ENCODE data around the gene GZMM.
A peak's percentile ranks its signal among the peaks of the same experiment; 100 is the strongest.

Gene GZMM

DNA sequence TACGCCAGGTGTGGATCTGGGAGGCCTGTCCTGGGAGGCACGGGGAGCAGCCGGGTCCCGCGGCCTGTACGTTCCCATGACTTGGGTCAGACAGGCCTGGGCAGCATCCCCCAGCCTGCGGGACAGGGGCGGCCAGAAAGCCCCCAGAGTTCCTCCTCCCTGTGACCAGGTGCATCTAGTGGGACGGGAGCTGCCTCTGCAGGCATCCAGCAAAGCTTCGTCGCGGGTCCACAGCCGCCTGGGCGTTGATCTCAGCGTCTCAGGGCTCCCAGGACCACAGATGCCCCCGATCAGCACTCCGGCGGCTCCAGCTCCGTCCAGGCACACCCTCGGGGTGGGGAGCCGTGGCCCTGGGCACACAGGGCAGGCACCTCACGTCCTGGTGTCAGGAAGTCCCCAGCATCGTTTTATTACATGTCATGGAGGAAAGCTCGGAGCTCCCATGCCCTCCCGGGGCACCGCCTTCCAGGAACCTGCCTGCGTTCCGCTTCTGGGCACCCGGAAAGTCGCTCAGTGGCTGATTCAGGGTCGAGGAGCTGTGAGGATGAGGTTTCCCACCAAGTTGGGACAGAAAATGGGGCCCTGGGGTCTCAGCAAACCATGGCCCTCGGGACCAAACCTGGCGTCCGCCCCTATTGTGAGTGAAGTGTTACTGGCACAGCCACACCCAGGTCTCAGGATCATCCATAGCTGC lies 1.5 kb upstream of the GZMM start:
- Histone ChIP-seq H2BK120ac (ENCODE audit: low read depth, low read length) (no peak overlapping the region), H2BK12ac (ENCODE audit: low read length in 2 of 2) (no peak overlapping the region), H4K8ac (ENCODE audit: low read length) (no peak overlapping the region), H3K4me1 (ENCODE audit: control insufficient read depth, insufficient read depth, low read depth, low read length) (peaks cover 5% of the 10 kb centered on the region), H2AK5ac (ENCODE audit: low read length, severe bottlenecking) (no peak overlapping the region), H3K9me3 (ENCODE audit: control insufficient read depth, low read length) (no peaks in the 10 kb centered on the region), H3K36me3 (ENCODE audit: control insufficient read depth in 1 of 2, insufficient read depth in 2 of 2, low read depth in 1 of 2, low read length in 2 of 2) (peaks cover 32 to 56% of the 10 kb centered on the region in 2 experiments), H4K91ac (ENCODE audit: low read length) (no peak overlapping the region), H3K4me3 (ENCODE audit: insufficient read depth in 1 of 2, low read depth in 1 of 2, low read length in 2 of 2) (no peak overlapping the region), H3K9ac (ENCODE audit: low read length) (no peak overlapping the region), H3K23ac (ENCODE audit: low read length in 2 of 2) (no peak overlapping the region), H3K4me2 (ENCODE audit: low read length, poor library complexity, severe bottlenecking) (no peak overlapping the region), H3K14ac (ENCODE audit: low read length in 2 of 2) (no peak overlapping the region), H3K79me1 (replicated peaks; ENCODE audit: low read length, poor library complexity, severe bottlenecking) (peaks cover 23% of the 10 kb centered on the region), H2AFZ (ENCODE audit: low read depth, low read length) (no peak overlapping the region), H3K27me3 (ENCODE audit: control insufficient read depth in 1 of 2, insufficient read depth in 1 of 2, low read length in 2 of 2) (peaks cover 0 to 4% of the 10 kb centered on the region in 2 experiments), H3K27ac (ENCODE audit: low read length, poor library complexity, severe bottlenecking) (no peak overlapping the region), H3K18ac (ENCODE audit: low read depth in 1 of 2, low read length in 2 of 2) (no peak overlapping the region), H2BK15ac (ENCODE audit: low read depth, poor library complexity, severe bottlenecking) (no peak overlapping the region), H2BK5ac (ENCODE audit: low read depth, low read length, poor library complexity, severe bottlenecking) (no peak overlapping the region), H3K4ac (ENCODE audit: low read depth in 1 of 2, low read length in 2 of 2) (peak overlapping the region in 1 of 2 experiments; percentile 1)
- WGBS, result 89% methylated on average over 34 of the region's 34 CpGs
- DNase-seq, result no peak

DNA sequence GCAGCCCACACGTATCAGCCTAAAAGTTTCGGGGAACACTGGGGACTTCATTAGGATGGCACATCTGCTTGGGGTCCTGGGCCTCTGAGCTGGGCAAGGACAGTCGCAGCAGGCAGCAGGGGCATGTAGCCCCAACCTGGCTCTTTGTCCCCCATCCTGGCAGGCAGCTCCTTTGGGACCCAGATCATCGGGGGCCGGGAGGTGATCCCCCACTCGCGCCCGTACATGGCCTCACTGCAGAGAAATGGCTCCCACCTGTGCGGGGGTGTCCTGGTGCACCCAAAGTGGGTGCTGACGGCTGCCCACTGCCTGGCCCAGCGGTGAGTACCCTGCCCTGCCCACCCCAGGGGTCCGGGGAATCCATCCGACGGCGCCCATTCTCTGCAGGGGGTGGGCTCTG lies 3.3 kb downstream of the GZMM start:
- Histone ChIP-seq H4K8ac (ENCODE audit: low read length) (no peak overlapping the region), H3K9ac (ENCODE audit: low read length) (no peak overlapping the region)
- 93% methylated on average over 15 of the region's 15 CpGs for WGBS

DNA sequence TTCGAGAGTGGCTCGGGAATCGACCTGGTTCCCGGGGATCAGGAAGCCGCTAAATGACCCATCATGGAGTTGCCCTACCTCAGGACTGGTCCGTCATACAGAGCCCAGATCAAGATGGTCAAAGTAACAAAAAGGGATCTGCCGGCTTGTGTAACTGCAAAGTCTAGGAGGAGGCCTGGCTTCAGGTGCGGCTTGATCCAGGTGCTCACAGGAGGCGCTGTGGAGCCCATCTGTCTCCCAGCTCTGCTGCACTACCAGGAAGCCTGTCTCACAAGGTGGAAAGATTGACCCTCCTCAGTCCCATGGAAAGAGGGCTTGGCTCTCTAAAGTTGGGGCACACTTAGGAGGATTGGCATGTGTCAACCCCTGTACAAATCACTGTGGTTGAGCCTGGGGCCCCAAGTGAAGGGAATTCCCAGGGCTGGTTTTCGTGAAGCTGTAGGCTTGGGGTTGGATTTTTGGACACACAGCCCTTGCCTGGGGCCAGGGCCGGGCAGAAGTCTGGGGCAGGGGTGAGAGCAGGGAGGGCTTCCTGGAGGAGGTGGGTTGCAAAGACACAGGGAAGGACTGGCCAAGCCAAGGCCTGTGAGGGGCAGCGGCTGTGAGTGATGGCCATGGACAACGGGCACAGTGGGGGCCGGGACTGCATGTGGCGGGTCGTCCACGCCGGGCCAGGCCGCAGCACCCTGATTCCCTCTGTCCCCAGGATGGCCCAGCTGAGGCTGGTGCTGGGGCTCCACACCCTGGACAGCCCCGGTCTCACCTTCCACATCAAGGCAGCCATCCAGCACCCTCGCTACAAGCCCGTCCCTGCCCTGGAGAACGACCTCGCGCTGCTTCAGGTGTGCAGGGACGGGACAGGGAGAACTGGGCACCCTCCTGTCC lies 4.2 kb downstream of the GZMM start:
- H4K8ac ChIP-seq (ENCODE audit: low read length), result no peak overlapping the region
- no peaks in the 10 kb centered on the region for H3K9me3 ChIP-seq (ENCODE audit: control insufficient read depth, low read length)
- no peak overlapping the region for H2AK5ac ChIP-seq (ENCODE audit: low read length, severe bottlenecking)
- H3K14ac ChIP-seq (ENCODE audit: low read length in 2 of 2), result no peak overlapping the region
- no peak overlapping the region for H2AFZ ChIP-seq (ENCODE audit: low read depth, low read length)
- H3K27ac ChIP-seq (ENCODE audit: low read length, poor library complexity, severe bottlenecking), result no peak overlapping the region
- no peak overlapping the region for H3K9ac ChIP-seq (ENCODE audit: low read length)
- no peak overlapping the region for H3K4me3 ChIP-seq (ENCODE audit: insufficient read depth in 1 of 2, low read depth in 1 of 2, low read length in 2 of 2)
- H3K23ac ChIP-seq (ENCODE audit: low read length in 2 of 2), result no peak overlapping the region
- no peak for DNase-seq
- H3K79me1 ChIP-seq (replicated peaks; ENCODE audit: low read length, poor library complexity, severe bottlenecking), result peaks cover 1% of the 10 kb centered on the region
- no peak overlapping the region for H2BK120ac ChIP-seq (ENCODE audit: low read depth, low read length)
- H4K91ac ChIP-seq (ENCODE audit: low read length), result peak overlapping the region; percentile 37
- H3K4me2 ChIP-seq (ENCODE audit: low read length, poor library complexity, severe bottlenecking), result no peak overlapping the region
- peaks cover 12% of the 10 kb centered on the region for H3K4me1 ChIP-seq (ENCODE audit: control insufficient read depth, insufficient read depth, low read depth, low read length)
- WGBS, result 96% methylated on average over 19 of the region's 26 CpGs
- peaks cover 0 to 18% of the 10 kb centered on the region in 2 experiments for H3K27me3 ChIP-seq (ENCODE audit: control insufficient read depth in 1 of 2, insufficient read depth in 1 of 2, low read length in 2 of 2)
- H2BK12ac ChIP-seq (ENCODE audit: low read length in 2 of 2), result no peak overlapping the region
- H3K36me3 ChIP-seq (ENCODE audit: control insufficient read depth in 1 of 2, insufficient read depth in 2 of 2, low read depth in 1 of 2, low read length in 2 of 2), result peaks cover 0 to 6% of the 10 kb centered on the region in 2 experiments
- peak overlapping the region in 1 of 2 experiments; percentile 55 for H3K18ac ChIP-seq (ENCODE audit: low read depth in 1 of 2, low read length in 2 of 2)
- H2BK15ac ChIP-seq (ENCODE audit: low read depth, poor library complexity, severe bottlenecking), result peak overlapping the region; percentile 44
- H2BK5ac ChIP-seq (ENCODE audit: low read depth, low read length, poor library complexity, severe bottlenecking), result no peak overlapping the region
- no peak overlapping the region for H3K4ac ChIP-seq (ENCODE audit: low read depth in 1 of 2, low read length in 2 of 2)

More for the DNA sequence above, 3.3 kb downstream of the GZMM start:
- DNase-seq, result no peak
- peaks cover 4% of the 10 kb centered on the region for H3K79me1 ChIP-seq (replicated peaks; ENCODE audit: low read length, poor library complexity, severe bottlenecking)
- H3K4me2 ChIP-seq (ENCODE audit: low read length, poor library complexity, severe bottlenecking), result no peak overlapping the region
- H3K18ac ChIP-seq (ENCODE audit: low read depth in 1 of 2, low read length in 2 of 2), result no peak overlapping the region
- no peaks in the 10 kb centered on the region for H3K9me3 ChIP-seq (ENCODE audit: control insufficient read depth, low read length)
- H2BK15ac ChIP-seq (ENCODE audit: low read depth, poor library complexity, severe bottlenecking), result no peak overlapping the region
- no peak overlapping the region for H3K27ac ChIP-seq (ENCODE audit: low read length, poor library complexity, severe bottlenecking)
- H2AFZ ChIP-seq (ENCODE audit: low read depth, low read length), result no peak overlapping the region
- H3K4me1 ChIP-seq (ENCODE audit: control insufficient read depth, insufficient read depth, low read depth, low read length), result peaks cover 12% of the 10 kb centered on the region
- H3K36me3 ChIP-seq (ENCODE audit: control insufficient read depth in 1 of 2, insufficient read depth in 2 of 2, low read depth in 1 of 2, low read length in 2 of 2), result peaks cover 6 to 16% of the 10 kb centered on the region in 2 experiments
- no peak overlapping the region for H3K4me3 ChIP-seq (ENCODE audit: insufficient read depth in 1 of 2, low read depth in 1 of 2, low read length in 2 of 2)
- H2AK5ac ChIP-seq (ENCODE audit: low read length, severe bottlenecking), result no peak overlapping the region
- H3K23ac ChIP-seq (ENCODE audit: low read length in 2 of 2), result no peak overlapping the region
- peaks cover 0 to 18% of the 10 kb centered on the region in 2 experiments for H3K27me3 ChIP-seq (ENCODE audit: control insufficient read depth in 1 of 2, insufficient read depth in 1 of 2, low read length in 2 of 2)
- H2BK120ac ChIP-seq (ENCODE audit: low read depth, low read length), result no peak overlapping the region
- no peak overlapping the region for H2BK5ac ChIP-seq (ENCODE audit: low read depth, low read length, poor library complexity, severe bottlenecking)
- no peak overlapping the region for H4K91ac ChIP-seq (ENCODE audit: low read length)
- no peak overlapping the region for H3K14ac ChIP-seq (ENCODE audit: low read length in 2 of 2)
- H2BK12ac ChIP-seq (ENCODE audit: low read length in 2 of 2), result no peak overlapping the region
- no peak overlapping the region for H3K4ac ChIP-seq (ENCODE audit: low read depth in 1 of 2, low read length in 2 of 2)
